Brain microvascular endothelial cell (primary cell): Measurements from ENCODE around the gene C2orf78.

Experiments
- DNase-seq: peaks from one replicate; pipeline ENCODE4 v3.0.0-alpha.2; 2020
- H3K27ac ChIP-seq: fragments of 250-450 bp; sonication (Bioruptor Pico); 2 replicates; pipeline ENCODE4 v1.5.1; 2020; ENCODE audit warnings: mild to moderate bottlenecking, moderate library complexity
- H3K27me3 ChIP-seq: fragments of 250-450 bp; sonication (Bioruptor Pico); replicated peaks from 2 replicates; pipeline ENCODE4 v1.5.1; 2020; ENCODE audit warnings: mild to moderate bottlenecking
- H3K36me3 ChIP-seq: fragments of 250-450 bp; sonication (Bioruptor Pico); replicated peaks from 2 replicates; pipeline ENCODE4 v1.5.1; 2020; ENCODE audit warnings: mild to moderate bottlenecking
- H3K4me3 ChIP-seq: 2 replicates; pipeline ENCODE4 v1.5.1; 2011; ENCODE audit warnings: low read depth, mild to moderate bottlenecking, control low read depth, low read length, moderate library complexity
- CTCF ChIP-seq: IDR thresholded peaks from 2 replicates; pipeline ENCODE4 v1.5.1; 2011; ENCODE audit warnings: low read depth, mild to moderate bottlenecking, moderate library complexity, low read length, control low read depth, inconsistent platforms; ENCODE audit errors: missing control alignments
- in situ Hi-C: cut with HindIII; loops from 2 replicates; pipeline ENCODE4 v1.10.0; 2017; ENCODE audit warnings: low sequenced_read_pairs, low pct_ligation_motif_present

The C2orf78 gene

GRCh38 chr2:73837847-73838585 is 54.0 kb downstream of the C2orf78 start:
- no peaks in the 10 kb centered on the region for H3K36me3 ChIP-seq
- H3K27me3 ChIP-seq = no peaks in the 10 kb centered on the region
- no peak for TF ChIP-seq CTCF
- in situ Hi-C loops = no loop called here
- no peak overlapping the region for H3K4me3 ChIP-seq
- H3K27ac ChIP-seq = no peak overlapping the region
- DNase-seq = no peak

GRCh38 chr2:73838889-73839534 is 55.0 kb downstream of the C2orf78 start:
- Histone ChIP-seq H3K36me3 (no peaks in the 10 kb centered on the region), H3K4me3 (no peak overlapping the region), H3K27ac (no peak overlapping the region), H3K27me3 (no peaks in the 10 kb centered on the region)
- in situ Hi-C loops = no loop called here
- TF ChIP-seq CTCF = no peak
- no peak for DNase-seq

- Histone ChIP-seq H3K27ac (no peak overlapping the region), H3K36me3 (peaks cover 2% of the 10 kb centered on the region), H3K27me3 (no peaks in the 10 kb centered on the region), H3K4me3 (no peak overlapping the region)
- no peak for TF ChIP-seq CTCF
- DNase-seq = no peak
- in situ Hi-C loops = no loop called here
Observed at GRCh38 chr2:73839653-73840411, 55.8 kb downstream of the C2orf78 start.

GRCh38 chr2:73841912-73842738 is 58.1 kb downstream of the C2orf78 start:
- H3K27ac ChIP-seq = no peak overlapping the region
- DNase-seq = no peak
- no peak overlapping the region for H3K4me3 ChIP-seq
- in situ Hi-C loops = no loop called here
- peaks cover 20% of the 10 kb centered on the region for H3K36me3 ChIP-seq
- TF ChIP-seq CTCF = no peak
- no peaks in the 10 kb centered on the region for H3K27me3 ChIP-seq

GRCh38 chr2:73842739-73843019 is 58.7 kb downstream of the C2orf78 start:
- Histone ChIP-seq H3K36me3 (peaks cover 26% of the 10 kb centered on the region), H3K4me3 (no peak overlapping the region), H3K27me3 (no peaks in the 10 kb centered on the region), H3K27ac (no peak overlapping the region)
- no peak for TF ChIP-seq CTCF
- in situ Hi-C loops = no loop called here
- no peak for DNase-seq
